NOMO-1 treated with dmso at 0.1 percent for 144 hours (cell line): Measurements from ENCODE around the gene GEMIN8.

Experiments used
- DNase-seq: peaks from one replicate; lab custom pipeline; 2025; ENCODE audit not compliant: unreplicated experiment; lab: John Stamatoyannopoulos, UW

Gene GEMIN8

DNA sequence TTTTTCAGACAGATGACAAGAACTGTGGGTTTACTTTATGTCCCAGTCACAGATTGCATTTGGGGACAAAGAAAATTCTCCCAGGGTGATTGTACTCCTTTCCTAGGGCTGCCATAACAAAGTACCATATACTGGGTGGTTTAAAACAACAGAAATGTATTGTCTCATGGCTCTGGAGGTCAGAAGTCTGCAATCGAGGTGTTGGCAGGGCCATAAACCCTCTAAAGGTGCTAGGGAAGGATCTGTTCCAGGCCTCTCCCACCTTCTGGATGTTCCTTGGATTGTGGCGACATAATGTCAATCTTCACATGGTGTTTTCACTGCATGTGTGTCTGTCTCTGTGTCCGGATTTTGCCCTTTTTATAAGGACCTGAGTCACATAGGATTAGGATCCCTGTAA lies 12.3 kb downstream of the GEMIN8 start:
- no peak for DNase-seq

DNA sequence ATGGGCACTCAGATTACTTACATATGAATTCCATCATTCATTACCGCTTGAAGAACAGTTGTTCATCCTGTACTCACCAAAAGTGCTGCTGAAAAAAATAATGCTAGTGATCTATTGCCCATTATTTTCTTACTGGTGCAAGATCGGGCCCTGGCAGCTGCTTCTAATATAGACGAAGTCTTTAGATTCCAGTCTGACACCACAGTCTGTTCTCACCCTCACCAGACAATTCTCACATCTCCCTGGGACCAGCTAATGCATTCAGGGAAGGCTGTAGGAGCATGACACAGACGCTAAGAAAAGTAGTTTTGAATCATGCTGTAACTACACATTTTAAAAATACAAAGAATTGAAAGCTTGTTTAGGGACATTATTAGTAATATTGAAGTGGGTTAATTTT lies 13.8 kb downstream of the GEMIN8 start:
- no peak for DNase-seq

DNA sequence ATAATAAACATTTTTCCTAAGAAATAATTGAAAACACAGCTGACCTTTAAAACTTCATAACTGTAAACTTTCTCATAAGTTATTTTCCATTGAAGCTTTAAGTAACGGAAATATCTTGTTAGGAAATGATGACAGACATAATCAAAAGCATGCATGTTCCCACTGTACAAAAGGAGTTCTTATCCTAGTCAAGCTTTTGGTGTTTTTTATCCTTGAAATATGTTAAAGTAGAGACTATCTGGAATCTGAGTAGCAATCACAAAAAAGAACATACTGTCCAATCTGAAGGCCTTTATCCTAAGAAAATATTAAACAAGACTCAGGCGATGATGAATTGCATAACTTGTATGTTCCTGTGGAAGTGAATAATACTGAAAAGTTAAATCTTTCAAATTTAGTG lies 14.4 kb downstream of the GEMIN8 start:
- DNase-seq = no peak

DNA sequence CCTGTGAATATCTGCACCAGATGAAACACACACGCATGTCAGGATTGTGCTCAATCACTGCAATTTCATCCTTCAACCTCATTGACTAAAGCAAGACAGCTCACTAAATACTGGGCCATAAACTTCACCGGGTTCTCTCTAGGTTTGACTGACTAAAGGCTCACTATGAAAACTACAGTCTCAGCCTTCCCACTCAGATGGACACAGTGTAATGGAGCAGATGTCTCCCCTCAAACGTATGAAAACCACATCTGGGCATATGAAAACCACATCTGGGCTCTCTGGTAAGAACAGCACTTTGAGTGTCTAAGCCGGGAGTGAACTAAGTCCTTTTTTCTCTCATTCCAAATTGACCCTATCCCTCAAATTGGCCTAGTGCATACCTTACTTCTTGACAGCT lies 15.2 kb downstream of the GEMIN8 start:
- DNase-seq = no peak

DNA sequence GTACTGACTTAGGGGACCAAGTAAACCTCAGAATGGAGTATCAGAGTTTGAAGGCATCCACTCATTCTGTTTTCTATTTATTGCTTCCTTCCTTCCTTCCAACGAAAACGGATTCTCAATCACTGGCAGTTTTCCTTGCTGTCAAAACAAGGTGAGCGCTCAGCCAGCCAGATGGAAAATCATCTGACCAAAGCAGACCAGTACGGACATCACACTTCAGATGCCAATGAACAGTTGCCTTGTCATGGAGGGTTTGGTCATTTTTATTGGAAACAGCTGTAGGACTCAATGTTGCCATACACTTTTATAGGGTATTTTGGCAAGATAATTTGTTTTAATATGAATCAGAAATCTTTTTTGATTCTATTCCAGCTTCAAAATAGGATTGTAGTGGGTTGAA lies 16.6 kb downstream of the GEMIN8 start:
- no peak for DNase-seq

DNA sequence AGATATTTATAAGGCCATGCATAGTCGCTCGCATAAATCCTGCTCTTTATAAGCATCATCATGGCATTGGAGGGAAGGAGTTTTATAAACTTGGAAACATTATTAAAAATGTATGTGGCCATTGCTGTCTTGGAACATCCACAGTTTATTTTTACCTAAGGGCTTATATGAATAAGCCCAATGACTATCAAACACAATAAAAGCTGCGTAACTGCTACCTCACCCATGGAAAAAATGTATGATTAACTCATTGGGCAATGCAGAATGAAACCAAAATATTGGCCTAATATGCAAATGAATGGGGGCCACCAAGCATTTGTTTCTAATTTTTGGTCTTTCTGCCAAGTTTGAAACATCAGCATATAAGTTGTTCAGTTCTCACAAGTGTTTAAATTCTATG lies 19.1 kb downstream of the GEMIN8 start:
- no peak for DNase-seq

DNA sequence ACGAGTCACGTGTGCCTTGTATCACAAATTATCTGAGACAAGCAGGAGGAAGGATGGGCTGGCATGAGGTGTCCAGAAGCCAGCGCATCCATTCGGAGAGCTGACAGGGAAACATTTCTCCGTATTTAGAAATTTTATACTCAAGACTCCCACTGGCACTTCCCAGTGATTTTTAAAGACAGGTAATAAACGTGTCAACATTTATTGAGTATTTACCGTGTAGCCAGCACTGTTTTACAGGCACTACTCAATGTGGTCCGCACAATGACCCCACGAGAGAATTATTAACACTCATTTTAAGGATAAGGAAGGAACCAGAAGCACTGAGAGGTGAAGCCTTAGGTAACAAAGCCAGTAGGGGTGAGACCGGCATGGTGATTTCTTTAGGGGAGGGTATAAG lies 23.2 kb downstream of the GEMIN8 start:
- DNase-seq = no peak

DNA sequence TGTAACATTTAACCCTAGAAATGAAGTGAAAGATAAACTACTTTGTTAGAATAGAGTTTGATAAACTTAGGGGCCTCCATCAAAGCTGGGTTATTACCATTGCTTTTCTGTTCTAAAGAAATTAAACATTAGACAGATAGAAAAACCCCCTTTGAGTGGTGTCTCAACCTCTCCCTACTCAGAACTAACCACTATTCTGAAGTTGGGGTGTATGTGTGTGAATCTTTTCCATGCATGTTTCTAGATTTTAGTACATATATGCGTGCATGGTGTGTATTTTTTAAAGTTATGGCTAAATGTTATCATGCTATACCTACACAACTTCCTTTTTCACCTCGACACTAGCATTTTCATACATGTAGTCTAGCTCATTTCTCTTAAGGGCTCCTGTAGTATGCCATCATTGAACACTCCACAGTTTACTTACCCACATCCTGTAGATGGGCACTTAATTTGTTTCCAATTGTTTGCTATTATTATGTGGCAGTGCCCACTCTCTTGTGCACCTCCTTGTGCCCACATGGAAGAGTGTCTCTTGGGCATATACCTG lies 25.7 kb downstream of the GEMIN8 start:
- no peak for DNase-seq

DNA sequence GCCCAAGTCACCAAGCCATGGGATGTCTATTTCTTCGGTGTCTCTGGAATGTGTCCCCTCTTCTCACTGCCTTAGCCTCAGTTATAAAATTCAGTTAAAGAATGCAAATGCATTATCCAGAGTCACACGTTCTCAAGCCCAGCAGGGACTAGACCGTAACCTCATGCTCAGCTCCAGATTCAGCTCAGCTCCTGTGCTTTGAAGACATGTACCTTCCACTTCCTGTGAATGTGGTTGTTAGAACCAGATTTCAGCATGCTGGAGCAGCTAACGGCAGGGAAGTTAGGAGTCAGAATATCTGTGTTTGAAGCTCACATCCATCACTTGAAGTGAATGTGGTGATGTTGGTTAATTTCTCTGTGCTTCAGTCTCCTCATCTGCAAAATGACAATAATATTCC lies 26.7 kb downstream of the GEMIN8 start:
- no peak for DNase-seq

DNA sequence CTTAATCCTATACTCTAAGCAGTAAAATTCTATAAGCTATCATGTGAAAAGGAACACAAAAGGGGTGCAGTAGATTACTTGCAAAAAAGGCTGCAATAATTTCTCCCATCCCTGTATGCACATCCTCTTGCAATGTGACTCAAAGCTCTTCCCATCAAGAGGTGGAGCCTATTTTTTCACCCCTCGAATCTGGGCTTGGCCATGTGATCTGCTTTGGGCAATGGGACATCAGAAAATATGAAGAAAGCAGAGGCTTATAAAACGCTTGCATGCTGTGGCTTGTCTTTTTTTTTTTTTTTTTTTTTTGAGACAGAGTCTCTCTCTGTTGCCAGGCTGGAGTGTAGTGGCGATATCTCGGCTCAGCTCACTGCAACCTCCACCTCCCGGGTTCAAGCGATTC lies 33.0 kb downstream of the GEMIN8 start:
- no peak for DNase-seq

DNA sequence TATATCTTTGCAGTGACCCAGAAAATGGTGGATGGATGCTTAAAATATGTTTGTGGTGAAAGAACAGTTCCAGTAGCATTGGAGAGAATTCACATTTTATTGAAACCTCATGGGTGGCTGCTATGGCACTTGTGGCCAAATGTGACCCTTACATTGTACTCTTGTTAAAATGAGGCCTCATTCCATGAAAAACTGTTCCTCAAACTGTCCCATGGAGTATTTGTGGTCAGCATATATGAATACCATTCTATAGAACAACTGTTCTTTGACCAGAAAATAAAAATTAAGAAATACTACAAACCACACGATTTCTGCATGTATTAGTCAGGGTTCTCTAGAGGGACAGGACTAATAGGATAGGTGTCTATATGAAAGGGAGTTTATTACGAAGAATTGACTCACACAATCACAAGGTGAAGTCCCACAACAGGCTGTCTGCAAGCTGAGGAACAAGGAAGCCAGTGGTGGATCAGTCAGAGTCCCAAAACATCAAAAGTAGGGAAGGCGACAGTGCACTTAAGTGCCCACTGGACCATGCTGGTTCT lies 35.1 kb downstream of the GEMIN8 start:
- DNase-seq = no peak

DNA sequence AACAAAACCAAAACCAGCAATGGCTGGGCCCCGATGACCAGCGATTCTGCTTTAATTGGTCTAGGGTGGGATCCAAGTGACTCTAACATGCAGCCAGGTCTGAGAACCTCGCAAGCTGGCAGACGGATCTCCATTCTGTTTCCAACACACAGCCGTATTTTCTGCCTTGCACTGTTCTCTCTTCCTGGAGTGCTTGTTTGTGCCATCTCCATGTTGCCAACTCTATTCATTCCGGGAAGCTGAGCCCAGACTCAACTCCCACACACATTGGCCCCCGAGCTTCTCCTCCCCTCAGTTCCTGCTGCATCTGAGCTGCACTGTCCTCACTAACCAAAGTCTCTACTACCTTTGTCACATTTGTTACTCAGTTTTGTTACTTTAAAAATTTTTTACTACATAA lies 35.6 kb downstream of the GEMIN8 start:
- no peak for DNase-seq

DNA sequence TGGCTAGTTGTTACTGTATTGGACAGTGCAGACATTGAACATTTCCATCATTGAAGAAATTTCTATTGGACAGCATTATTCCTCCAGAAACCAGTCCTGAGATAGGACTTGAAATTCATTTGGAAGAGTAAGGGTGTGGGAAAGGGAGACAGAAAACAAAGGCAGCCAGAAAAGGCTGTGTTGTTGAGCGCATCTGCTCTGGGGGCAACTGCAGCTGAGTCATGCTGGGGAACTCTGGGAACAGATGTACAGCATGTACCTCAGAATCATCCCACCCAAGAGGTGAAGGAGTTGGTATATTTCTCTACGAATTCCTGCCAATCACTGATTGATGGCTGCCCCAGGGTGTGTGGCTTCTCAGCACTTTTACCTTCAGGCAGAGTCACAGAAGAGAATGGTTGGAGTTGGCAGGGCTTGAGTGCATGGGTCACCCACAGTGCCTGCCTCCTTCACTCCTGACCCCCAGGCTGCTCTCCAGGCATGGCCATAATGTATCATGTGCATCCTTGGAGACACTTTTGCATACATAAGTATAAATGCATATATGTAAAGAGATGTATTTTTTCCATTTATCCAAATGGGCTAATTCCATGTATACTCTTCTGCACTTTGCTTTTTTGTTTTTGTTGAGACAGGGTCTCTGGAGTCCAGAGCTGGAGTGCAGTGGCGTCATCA lies 39.4 kb downstream of the GEMIN8 start:
- DNase-seq = no peak

DNA sequence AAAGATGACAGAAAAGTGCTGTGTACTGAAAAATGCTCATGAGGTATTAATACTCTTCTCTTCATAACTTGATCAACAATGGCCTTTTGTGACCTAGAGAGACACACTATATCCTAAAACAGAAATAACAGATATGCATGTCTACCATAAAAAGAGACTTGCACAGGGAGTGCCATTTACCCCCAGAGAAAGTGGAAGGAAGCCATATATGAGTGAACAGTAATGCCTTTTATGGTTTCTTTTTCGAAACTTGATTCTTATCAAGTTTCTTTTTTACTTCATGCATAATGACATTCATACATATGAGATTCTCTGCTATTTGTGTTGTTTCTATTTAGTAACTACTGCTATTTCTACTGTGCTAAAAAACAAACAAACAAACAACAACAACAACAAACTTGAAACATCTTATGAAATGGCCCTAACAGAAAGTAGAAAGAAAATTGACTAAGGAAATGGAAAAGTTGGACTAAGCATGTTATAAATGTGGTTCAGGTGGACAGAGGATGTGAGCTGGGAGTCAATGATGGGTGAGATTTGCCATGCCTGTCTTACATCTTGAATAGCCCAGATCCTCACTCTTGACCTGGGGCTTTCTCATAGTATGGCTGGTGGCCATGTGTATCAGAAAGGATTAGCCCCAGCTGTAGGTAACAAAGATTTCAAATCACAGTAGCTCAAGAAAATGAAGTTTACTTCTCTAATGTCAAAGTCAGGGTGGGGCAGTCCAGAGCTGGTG lies 43.8 kb downstream of the GEMIN8 start:
- DNase-seq = no peak

DNA sequence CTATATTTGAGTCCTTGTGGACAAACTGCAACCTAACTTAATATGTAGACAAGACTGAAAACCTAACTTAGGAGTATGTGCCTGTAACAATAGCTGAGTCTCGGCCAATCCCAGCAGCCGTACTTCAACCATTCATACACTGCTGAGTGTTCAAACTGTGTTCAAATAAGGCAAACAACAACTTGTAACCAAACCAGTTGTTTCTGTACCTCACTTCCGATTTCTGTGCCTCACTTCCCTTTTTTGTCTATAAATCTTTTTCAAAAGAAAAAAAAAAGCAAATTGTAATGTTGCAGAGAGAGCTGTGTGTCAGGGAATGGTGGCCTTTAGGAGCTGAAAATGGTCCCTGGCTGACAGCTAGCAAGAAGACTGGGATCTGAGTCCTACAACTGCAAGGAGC lies 46.0 kb downstream of the GEMIN8 start:
- peak; percentile 87 for DNase-seq

DNA sequence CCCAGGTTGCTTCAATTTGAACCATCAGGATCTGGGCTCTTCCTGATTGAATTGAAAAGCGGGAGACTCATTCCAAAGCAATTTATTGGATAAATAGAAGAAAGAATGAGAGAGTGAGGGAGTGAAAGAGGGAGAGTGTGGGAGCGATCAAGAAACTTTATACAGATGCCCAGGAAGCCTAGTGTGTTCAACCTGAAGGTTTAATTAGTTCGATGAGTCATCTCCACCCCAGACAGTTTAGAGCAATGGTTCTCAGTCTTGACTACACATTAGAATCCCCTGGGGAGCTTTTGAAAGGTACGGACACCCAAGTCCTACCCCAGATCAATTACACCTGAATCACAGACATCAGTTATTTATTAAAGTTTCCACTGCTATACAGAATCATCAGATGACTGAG lies 61.5 kb downstream of the GEMIN8 start:
- no peak for DNase-seq

DNA sequence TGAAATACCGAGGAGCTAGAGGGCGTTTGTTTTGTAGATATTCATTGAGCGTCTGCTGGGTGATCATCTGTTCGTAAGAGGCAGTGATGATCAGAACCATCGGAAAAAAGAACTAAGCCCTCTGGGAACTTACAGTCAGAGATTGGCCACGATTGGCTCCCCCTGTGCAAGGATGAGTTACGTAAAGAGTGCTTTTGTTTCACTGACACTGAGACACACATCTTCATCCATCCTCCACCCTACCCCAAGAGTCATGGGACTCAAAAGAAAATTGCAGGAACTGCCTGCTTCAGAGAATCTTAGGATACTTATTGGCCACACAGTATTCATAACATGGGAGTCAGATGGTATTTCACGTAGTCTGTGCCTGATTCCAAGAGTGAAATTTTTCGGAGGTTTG lies 62.1 kb downstream of the GEMIN8 start:
- no peak for DNase-seq

DNA sequence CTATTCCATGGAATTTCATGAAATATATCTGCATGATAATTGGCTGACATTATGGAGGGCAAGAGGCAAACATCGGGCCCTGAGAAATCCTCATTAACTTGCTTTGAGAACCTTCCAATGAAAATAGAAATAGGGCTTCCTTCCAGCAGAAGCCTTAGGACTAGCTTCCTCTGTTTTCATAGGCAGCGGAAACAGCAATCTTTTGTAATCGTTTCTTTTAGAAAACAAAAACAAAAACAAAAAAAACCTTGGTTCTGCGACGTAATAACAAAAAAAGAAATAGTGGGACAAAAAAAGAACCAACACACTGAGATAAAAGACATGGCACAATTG lies 62.9 kb downstream of the GEMIN8 start:
- no peak for DNase-seq

DNA sequence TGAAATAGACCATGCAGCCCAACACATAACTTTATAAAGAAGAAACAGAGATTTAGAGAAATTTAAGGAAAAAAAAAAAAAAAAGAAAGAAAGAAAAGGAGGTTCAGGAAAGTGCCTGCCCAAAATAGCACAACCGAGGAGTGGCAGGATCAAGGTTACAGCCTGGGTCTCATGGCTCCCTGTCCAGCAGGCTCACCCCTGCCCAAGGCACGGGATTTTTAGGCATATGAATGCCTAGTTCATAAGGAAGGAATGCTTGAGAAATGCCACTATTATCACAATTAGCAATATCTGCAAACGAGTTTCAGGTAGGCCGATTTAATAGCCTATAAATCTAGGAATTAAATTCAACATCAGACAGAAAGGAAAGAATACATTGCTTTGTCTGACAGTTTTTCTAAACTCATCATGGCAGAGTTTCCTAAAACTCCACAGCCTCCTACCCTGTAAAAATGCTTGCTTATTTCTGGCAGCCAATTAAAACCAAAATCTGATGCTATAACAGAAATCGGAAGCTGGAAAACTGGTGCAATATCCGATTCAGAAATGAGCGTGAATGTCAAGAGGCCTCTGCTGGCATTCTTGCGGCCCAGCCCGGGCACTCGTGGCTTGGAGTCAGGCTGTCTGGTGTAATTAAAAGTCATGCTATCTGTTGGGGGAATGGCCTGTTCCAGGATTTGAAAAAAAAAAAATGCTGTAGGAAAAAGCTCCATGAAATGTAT lies 63.5 kb downstream of the GEMIN8 start:
- DNase-seq = no peak

DNA sequence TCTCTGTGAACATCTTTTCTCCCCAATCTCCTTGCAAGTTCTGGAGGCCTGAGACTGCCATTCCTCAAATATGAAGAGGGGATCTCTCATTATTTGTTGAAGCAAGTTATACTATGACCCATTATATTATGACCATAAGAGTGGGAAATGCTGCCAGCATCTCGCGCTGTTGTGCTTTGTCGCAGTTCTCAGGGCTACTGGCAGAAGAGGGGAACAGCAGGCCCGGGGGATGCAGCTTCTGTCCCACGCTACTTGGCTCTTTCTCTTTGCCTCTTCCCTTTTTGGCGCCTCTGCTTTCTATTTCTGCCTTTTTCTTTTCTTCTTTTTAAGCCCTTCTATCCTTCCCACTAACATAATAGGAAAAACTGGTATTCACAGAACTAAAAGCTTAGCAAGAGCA lies 64.2 kb downstream of the GEMIN8 start:
- no peak for DNase-seq

DNA sequence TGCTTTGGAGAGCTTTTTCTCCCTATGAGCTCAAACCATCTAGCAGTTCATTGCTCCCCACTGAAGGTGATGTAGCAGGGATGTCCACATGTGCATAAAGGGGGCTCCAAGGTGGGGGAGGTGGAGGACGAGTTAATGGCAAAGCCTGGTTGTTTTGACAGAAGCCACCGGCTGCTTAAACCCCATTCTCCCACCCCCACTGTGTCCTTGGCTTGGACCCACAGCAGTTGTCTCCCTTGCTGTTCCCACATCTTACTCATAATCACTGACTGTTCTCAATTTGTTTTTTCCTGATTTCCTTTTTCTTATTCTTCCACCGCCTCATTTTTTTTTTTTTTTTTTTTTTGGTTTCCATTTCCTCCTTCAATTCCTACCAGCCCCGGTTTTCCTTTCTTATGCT lies 72.7 kb downstream of the GEMIN8 start:
- no peak for DNase-seq
